H1 (cell line): ENCODE results near the gene G6PC1. TPM values are rescaled to one million over a fixed set of nuclear protein-coding genes. Genes with fewer than 3 reads are reported as not detected.

Experiments used
- CTCF ChIA-PET: fragments of 300-600 bp; sonication (Branson Sonifier 250); formaldehyde crosslinking; loops from one replicate; lab custom pipeline; 2021; ENCODE audit not compliant: partially characterized antibody; lab: Charles Lee
- POLR2A ChIA-PET: fragments of 300-600 bp; sonication (Branson Sonifier 250); formaldehyde crosslinking; loops from one replicate; lab custom pipeline; 2021; ENCODE audit warnings: inconsistent platforms; ENCODE audit not compliant: partially characterized antibody; lab: Charles Lee
- DNase-seq, 2 experiments: peaks; one replicate each; pipeline versions ENCODE4 v3.0.0 to v3.0.0-alpha.2; 2010 to 2022; ENCODE audit warnings: low spot score in 2 of 2, low read depth in 1 of 2, mixed read lengths in 1 of 2
- FAIRE-seq: peaks from 2 replicates; lab custom pipeline; 2011; peaks lifted over from hg19 to GRCh38; lab: Jason Lieb, UNC
- H2AFZ ChIP-seq: 2 replicates; pipeline ENCODE4 v1.8.1; 2012; ENCODE audit warnings: low read length, inconsistent platforms
- H2AK5ac ChIP-seq: 2 replicates; pipeline ENCODE4 v1.6.1; 2013; ENCODE audit warnings: low read depth, low read length
- H2BK120ac ChIP-seq: replicated peaks from 2 replicates; pipeline ENCODE3; 2013; ENCODE audit warnings: low read depth, low read length, inconsistent platforms
- H2BK12ac ChIP-seq: 2 replicates; pipeline ENCODE4 v1.6.1; 2013; ENCODE audit warnings: low read depth, low read length
- H2BK15ac ChIP-seq: 2 replicates; pipeline ENCODE4 v1.6.1; 2013; ENCODE audit warnings: low read length
- H2BK20ac ChIP-seq: 2 replicates; pipeline ENCODE4 v1.6.1; 2013; ENCODE audit warnings: low read length
- H2BK5ac ChIP-seq: 2 replicates; pipeline ENCODE4 v1.6.1; 2013; ENCODE audit warnings: low read depth, low read length
- H3K14ac ChIP-seq: 2 replicates; pipeline ENCODE4 v1.6.1; 2013; ENCODE audit warnings: inconsistent platforms; ENCODE audit not compliant: insufficient read length
- H3K18ac ChIP-seq: 2 replicates; pipeline ENCODE4 v1.6.1; 2013; ENCODE audit warnings: low read length; ENCODE audit errors: extremely low read depth
- H3K23ac ChIP-seq: 2 replicates; pipeline ENCODE4 v1.6.1; 2013; ENCODE audit warnings: inconsistent platforms; ENCODE audit not compliant: insufficient read length
- H3K23me2 ChIP-seq: 2 replicates; pipeline ENCODE4 v1.6.1; 2013; ENCODE audit warnings: low read depth, low read length
- H3K27ac ChIP-seq: 2 replicates; pipeline ENCODE4 v1.6.1; 2011; ENCODE audit warnings: low read depth, low read length, inconsistent platforms
- H3K27me3 ChIP-seq, 4 experiments: replicated peaks in 1 of 4; 1 replicate in 1 of 4; 2 replicates in 3 of 4; pipeline versions ENCODE4 v1.6.1 to v1.8.1; 2011 to 2013; ENCODE audit warnings: low read length in 3 of 4, mild to moderate bottlenecking in 3 of 4, inconsistent platforms in 2 of 4, mixed read lengths in 2 of 4, moderate library complexity in 1 of 4; ENCODE audit not compliant: control insufficient read depth in 3 of 4, insufficient read depth in 3 of 4; ENCODE audit errors: extremely low read depth in 1 of 4
- H3K36me3 ChIP-seq, 4 experiments: 2 replicates each; pipeline versions ENCODE4 v1.6.1 to v1.8.1; 2011 to 2013; ENCODE audit warnings: mild to moderate bottlenecking in 4 of 4, low read length in 3 of 4, moderate library complexity in 2 of 4, control low read depth in 1 of 4, inconsistent platforms in 1 of 4; ENCODE audit not compliant: insufficient read depth in 4 of 4, control insufficient read depth in 2 of 4
- H3K4ac ChIP-seq: replicated peaks from 2 replicates; pipeline ENCODE3; 2013; ENCODE audit warnings: low read length, low read depth, mixed read lengths, inconsistent platforms; ENCODE audit not compliant: insufficient read length
- H3K4me1 ChIP-seq, 4 experiments: replicated peaks in 1 of 4; 1 replicate in 1 of 4; 2 replicates in 3 of 4; pipeline versions ENCODE4 v1.6.1 to v1.8.1; 2011 to 2013; ENCODE audit warnings: low read length in 3 of 4, inconsistent platforms in 2 of 4, mixed read lengths in 1 of 4; ENCODE audit not compliant: insufficient read depth in 4 of 4, control insufficient read depth in 3 of 4
- H3K4me2 ChIP-seq, 2 experiments: 2 replicates each; pipeline versions ENCODE4 v1.6.1 to v1.8.1; 2011 to 2013; ENCODE audit warnings: low read depth in 2 of 2, low read length in 2 of 2, control low read depth in 1 of 2, inconsistent platforms in 1 of 2, mild to moderate bottlenecking in 1 of 2; ENCODE audit not compliant: insufficient read depth in 1 of 2
- H3K4me3 ChIP-seq, 4 experiments: fragments of 200-600, 300-600 bp in 1 of 4; sonication (generic), shearing (Covaris generic), sonication (Bioruptor Twin) in 1 of 4; 2 replicates each; pipeline versions ENCODE4 v1.5.1 to v1.8.1; 2011 to 2016; ENCODE audit warnings: low read length in 4 of 4, low read depth in 3 of 4, control low read depth in 2 of 4, inconsistent platforms in 2 of 4, mild to moderate bottlenecking in 2 of 4, mixed read lengths in 1 of 4, moderate library complexity in 1 of 4; ENCODE audit not compliant: insufficient read depth in 2 of 4; ENCODE audit errors: extremely low read depth in 1 of 4
- H3K56ac ChIP-seq: replicated peaks from 2 replicates; pipeline ENCODE3; 2013; ENCODE audit warnings: low read depth, mild to moderate bottlenecking, mixed read lengths, low read length, inconsistent platforms; ENCODE audit not compliant: insufficient read length
- H3K79me1 ChIP-seq: 2 replicates; pipeline ENCODE4 v1.6.1; 2013; ENCODE audit warnings: low read depth, low read length, control low read depth
- H3K79me2 ChIP-seq, 2 experiments: 2 replicates each; pipeline versions ENCODE4 v1.6.1 to v1.8.1; 2012 to 2013; ENCODE audit warnings: low read length in 2 of 2, mild to moderate bottlenecking in 2 of 2, inconsistent platforms in 1 of 2; ENCODE audit not compliant: insufficient read depth in 2 of 2, control insufficient read depth in 1 of 2
- H3K9ac ChIP-seq, 4 experiments: replicated peaks in 1 of 4; 1 replicate in 1 of 4; 2 replicates in 3 of 4; pipeline versions ENCODE4 v1.6.1 to v1.8.1; 2011 to 2013; ENCODE audit warnings: low read depth in 3 of 4, low read length in 3 of 4, control low read depth in 2 of 4, mild to moderate bottlenecking in 2 of 4, moderate library complexity in 2 of 4, inconsistent platforms in 1 of 4; ENCODE audit errors: extremely low read depth in 1 of 4
- H3K9me3 ChIP-seq, 2 experiments: 2 replicates each; pipeline versions ENCODE4 v1.6.1 to v1.8.1; 2012 to 2013; ENCODE audit warnings: mild to moderate bottlenecking in 2 of 2, moderate library complexity in 2 of 2, control low read depth in 1 of 2, inconsistent platforms in 1 of 2, low read depth in 1 of 2, low read length in 1 of 2, mixed read lengths in 1 of 2; ENCODE audit not compliant: insufficient read depth in 2 of 2
- H4K20me1 ChIP-seq, 2 experiments: replicated peaks in 1 of 2; 2 replicates each; pipeline versions ENCODE3 to v1.8.1; 2011 to 2013; ENCODE audit warnings: inconsistent platforms in 2 of 2, low read length in 2 of 2, mild to moderate bottlenecking in 1 of 2; ENCODE audit not compliant: insufficient read depth in 2 of 2, control insufficient read depth in 1 of 2
- H4K5ac ChIP-seq: 2 replicates; pipeline ENCODE4 v1.6.1; 2013; ENCODE audit warnings: low read length, low read depth, mixed read lengths, inconsistent platforms; ENCODE audit not compliant: insufficient read length
- H4K8ac ChIP-seq: 2 replicates; pipeline ENCODE4 v1.8.0; 2013; ENCODE audit warnings: mild to moderate bottlenecking, moderate library complexity, low read length, inconsistent platforms; ENCODE audit not compliant: insufficient read depth; ENCODE audit errors: extremely low read depth
- H4K91ac ChIP-seq: replicated peaks from 2 replicates; pipeline ENCODE3; 2013; ENCODE audit warnings: low read length, mixed read lengths, inconsistent platforms; ENCODE audit not compliant: insufficient read length
- CBX8 ChIP-seq: fragments of 300-800, 300-1000 bp; sonication (generic); IDR thresholded peaks from 2 replicates; pipeline ENCODE4 v1.7.1; 2016; ENCODE audit warnings: low read depth, low read length, borderline replicate concordance
- FOSL1 ChIP-seq: IDR thresholded peaks from 2 replicates; pipeline ENCODE4 v1.6.1; 2011; ENCODE audit warnings: mild to moderate bottlenecking, low read depth, low read length, moderate library complexity; ENCODE audit not compliant: insufficient read depth
- HDAC6 ChIP-seq: IDR thresholded peaks from one replicate; pipeline ENCODE4 v1.7.1; 2012; ENCODE audit warnings: low read depth, mild to moderate bottlenecking, inconsistent platforms, low read length, moderate library complexity
- JUN ChIP-seq: IDR thresholded peaks from 2 replicates; pipeline ENCODE4 v1.6.1; 2011; ENCODE audit warnings: low read depth, mild to moderate bottlenecking, improper control_type of control experiment, low read length
- JUND ChIP-seq: IDR thresholded peaks from 2 replicates; pipeline ENCODE4 v1.6.1; 2011; ENCODE audit warnings: mild to moderate bottlenecking, improper control_type of control experiment, low read length
- NANOG ChIP-seq: IDR thresholded peaks from 2 replicates; pipeline ENCODE4 v1.6.1; 2011; ENCODE audit warnings: low read length, low read depth, mild to moderate bottlenecking, inconsistent platforms; ENCODE audit not compliant: insufficient read depth, poor library complexity, severe bottlenecking
- POLR2A ChIP-seq, 2 experiments: IDR thresholded peaks; 1 replicate in 1 of 2; 2 replicates in 1 of 2; pipeline ENCODE4 v1.6.1; 2011; ENCODE audit warnings: low read depth in 2 of 2, low read length in 2 of 2, mild to moderate bottlenecking in 2 of 2; ENCODE audit errors: control extremely low read depth in 1 of 2
- POU5F1 ChIP-seq: IDR thresholded peaks from 2 replicates; pipeline ENCODE4 v1.6.1; 2011; ENCODE audit warnings: low read depth, mild to moderate bottlenecking, low read length, moderate library complexity
- SIN3A ChIP-seq, 2 experiments: IDR thresholded peaks in 1 of 2; conservative IDR thresholded peaks in 1 of 2; 2 replicates each; pipeline ENCODE4 v1.6.1; 2011 to 2012; ENCODE audit warnings: low read length in 2 of 2, improper control_type of control experiment in 1 of 2, low read depth in 1 of 2, mild to moderate bottlenecking in 1 of 2
- SP2 ChIP-seq: IDR thresholded peaks from 2 replicates; pipeline ENCODE4 v1.6.1; 2012; ENCODE audit warnings: mild to moderate bottlenecking, low read length, inconsistent platforms
- SP4 ChIP-seq: IDR thresholded peaks from 2 replicates; pipeline ENCODE4 v1.6.1; 2012; ENCODE audit warnings: low read length, inconsistent platforms
- SUZ12 ChIP-seq: fragments of 200-600 bp; sonication (generic); IDR thresholded peaks from 2 replicates; pipeline ENCODE4 v1.6.1; 2012; ENCODE audit warnings: mild to moderate bottlenecking, inconsistent platforms, low read length, moderate library complexity, mixed read lengths
- TAF1 ChIP-seq: IDR thresholded peaks from 2 replicates; pipeline ENCODE4 v1.6.1; 2011; ENCODE audit warnings: mild to moderate bottlenecking, low read depth, low read length
- WGBS, 2 experiments: shearing (Covaris generic) in 1 of 2; methylation state at CpG; one replicate each; pipeline versions ENCODE4 v1.1.6 to v1.1.7; 2013 to 2015; ENCODE audit warnings: low lambda C conversion rate in 2 of 2, mixed read lengths in 2 of 2, inconsistent platforms in 1 of 2, low coverage in 1 of 2, missing lambda C conversion rate in 1 of 2; ENCODE audit not compliant: insufficient replicate concordance in 2 of 2, insufficient coverage in 1 of 2, insufficient read length in 1 of 2; ENCODE audit errors: extremely low coverage in 1 of 2, missing lambda C conversion rate in 1 of 2; 5-methylcytosine and 5-hydroxymethylcytosine counted together
- polyA plus RNA-seq, 7 experiments: library from polyadenylated mRNA; depleted of rRNA in 3 of 7; stranded (reverse) in 5 of 7; unstranded in 2 of 7; fragments of >200 nt in 5 of 7; fragments of 200-250 nt in 2 of 7; gene quantifications; 1 replicate in 5 of 7; 2 replicates in 1 of 7; 4 replicates in 1 of 7; pipeline versions ENCODE4 v1.2.1 to v1.2.3, GENCODE V29; 2011 to 2013; ENCODE audit warnings: missing spikeins in 2 of 7, mixed read lengths in 2 of 7
- total RNA-seq: library from RNA; stranded (reverse); fragmentation: NEBNext Ultra II Directional; extraction: Animal tissue kit (Norgen Biotek cat#: 25700); gene quantifications from 2 replicates; pipeline ENCODE4 v1.2.1, GENCODE V29; 2021
- TF ChIP-seq, protein P1 (sequence below): IDR thresholded peaks from 2 replicates; pipeline ENCODE4 v1.6.1; 2011; ENCODE audit warnings: low read depth, mild to moderate bottlenecking, low read length; ENCODE audit not compliant: insufficient read depth

The G6PC1 gene
- total and polyA plus RNA-seq, 2 of the 8 experiments (the other 6 are each of a cell fraction or from before 2014, with no cell fraction given) = 0.02 TPM; not detected in 1

DNA sequence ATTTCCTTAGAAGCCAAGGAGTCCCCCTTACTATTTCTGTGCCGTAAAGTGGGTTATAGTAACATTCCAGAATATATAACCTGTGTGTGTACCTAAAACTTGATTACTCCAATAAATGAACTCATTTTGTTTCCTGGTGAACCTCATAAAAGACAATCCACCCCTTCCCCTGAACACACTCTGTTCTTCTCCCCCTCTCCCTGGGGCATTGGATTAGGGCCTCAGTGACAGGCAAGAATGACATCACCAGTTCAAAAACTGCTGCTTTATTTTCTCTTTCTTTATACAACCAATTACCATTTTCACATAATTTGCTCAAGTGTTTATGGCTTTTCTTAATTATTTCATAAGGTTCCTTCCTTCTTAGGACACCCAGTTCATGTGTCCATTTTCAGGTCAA lies 46.2 kb downstream of the G6PC1 start:
- Histone ChIP-seq H3K79me1 (no peaks in the 10 kb centered on the region), H4K20me1 (no peaks in the 10 kb centered on the region), H3K27me3 (no peaks in the 10 kb centered on the region), H3K23me2 (no peaks in the 10 kb centered on the region), H3K18ac (no peak overlapping the region), H3K4me2 (no peak overlapping the region), H3K27ac (no peak overlapping the region), H2AFZ (no peak overlapping the region), H3K14ac (no peak overlapping the region), H2AK5ac (no peak overlapping the region), H4K91ac (no peak overlapping the region), H4K5ac (no peak overlapping the region), H3K9ac (no peak overlapping the region), H3K56ac (no peak overlapping the region), H2BK20ac (no peak overlapping the region), H3K79me2 (no peaks in the 10 kb centered on the region), H3K9me3 (no peaks in the 10 kb centered on the region), H4K8ac (no peak overlapping the region), H2BK5ac (no peak overlapping the region)
- WGBS, 2 experiments = 94% methylated on average over 1 of the region's 1 CpG; no CpG with 5 or more reads in 1 of the 2 experiments
- FAIRE-seq (no peak), DNase-seq (no peak)
- TF ChIP-seq JUND (no peak), NANOG (no peak), SUZ12 (no peak), POLR2A (IDR thresholded peaks at IDR 0.05; ENCODE audit: control extremely low read depth in 1 of 2, low read depth in 2 of 2, low read length in 2 of 2) (no peak), POU5F1 (no peak), FOSL1 (no peak), SP2 (no peak), HDAC6 (no peak), JUN (no peak), TAF1 (no peak), SP4 (no peak), CBX8 (no peak), SIN3A (conservative IDR thresholded peaks at IDR 0.05 in 1 of 2, IDR thresholded peaks at IDR 0.05 in 1 of 2; ENCODE audit: low read depth in 1 of 2, low read length in 2 of 2) (no peak)
- TF ChIP-seq, protein P1, sequence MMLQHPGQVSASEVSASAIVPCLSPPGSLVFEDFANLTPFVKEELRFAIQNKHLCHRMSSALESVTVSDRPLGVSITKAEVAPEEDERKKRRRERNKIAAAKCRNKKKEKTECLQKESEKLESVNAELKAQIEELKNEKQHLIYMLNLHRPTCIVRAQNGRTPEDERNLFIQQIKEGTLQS = no peak
- TF ChIP-seq, all 59 proteins: peak for 0
- no peak overlapping the region for H2BK15ac ChIP-seq
- H3K4me3 ChIP-seq = no peak overlapping the region
- POLR2A ChIA-PET = interaction anchor here (0.8 to 3.2 kb wide), 2 partner anchors 8 to 52 kb away, joined by 3 to 11 read pairs; partner anchors contain the start of gene RPL27
- no peak overlapping the region for H3K23ac ChIP-seq
- peaks cover 3 to 16% (median 12%) of the 10 kb centered on the region in 4 experiments; a peak in 5 of 8 replicates for H3K36me3 ChIP-seq
- CTCF ChIA-PET = interaction anchor here (0.6 to 3.3 kb wide), 2 partner anchors 9 to 169 kb away, joined by 3 to 14 read pairs; no protein-coding TSS in a partner anchor
- no peaks in the 10 kb centered on the region for H3K4me1 ChIP-seq
- H2BK120ac ChIP-seq = no peak overlapping the region
- H2BK12ac ChIP-seq = no peak overlapping the region
- H3K4ac ChIP-seq = no peak overlapping the region
